Peyer's patch (tissue), 4 donors: ENCODE data around the gene REEP6. TPM values are rescaled to one million over a fixed set of nuclear protein-coding genes. Genes with fewer than 3 reads are reported as not detected.
"Not testable (repeated sequence)": the region's sequence is repeated elsewhere in the genome, so short reads cannot be mapped to it uniquely, and the experiment has no call there.

ENCODE experiments used
- DNase-seq, 3 donors: peaks; one replicate each; pipeline ENCODE4 v3.0.0-alpha.2; 2017 to 2019
- H3K27ac ChIP-seq, 4 donors: fragments of 200-600 bp; sonication (generic); one replicate each; pipeline ENCODE4 v1.5.1; 2016 to 2019
- H3K27me3 ChIP-seq, 2 donors: fragments of 200-600 bp; sonication (generic); one replicate each; pipeline ENCODE4 v1.5.1; 2019
- H3K36me3 ChIP-seq, 3 donors: fragments of 200-600 bp; sonication (generic); one replicate each; pipeline ENCODE4 v1.5.1; 2016 to 2019
- H3K4me1 ChIP-seq, 4 donors: fragments of 200-600 bp; sonication (generic); one replicate each; pipeline ENCODE4 v1.5.1; 2016 to 2019
- H3K4me3 ChIP-seq, 4 donors: fragments of 200-600 bp; sonication (generic); 1 replicate in 3 of 4; 2 replicates in 1 of 4; pipeline ENCODE4 v1.5.1; 2016 to 2019; ENCODE audit warnings: mild to moderate bottlenecking in 1 of 4
- H3K9me3 ChIP-seq, 4 donors: fragments of 200-600 bp; sonication (generic); one replicate each; pipeline ENCODE4 v1.5.1; 2016 to 2019; ENCODE audit warnings: mild to moderate bottlenecking in 1 of 4
- CTCF ChIP-seq, 6 experiments: fragments of 450-650 bp in 4 of 6; fragments of 200-600 bp in 2 of 6; sonication (generic) in 1 of 6; IDR thresholded peaks; one replicate each; pipeline ENCODE4 v1.5.1; 2017 to 2019; ENCODE audit warnings: antibody characterized with exemption in 6 of 6, mild to moderate bottlenecking in 3 of 6, moderate library complexity in 1 of 6
- POLR2A ChIP-seq, 2 donors: fragments of 450-650 bp; IDR thresholded peaks; one replicate each; pipeline ENCODE4 v1.5.1; 2017; ENCODE audit warnings: antibody characterized with exemption in 2 of 2, mild to moderate bottlenecking in 2 of 2, moderate library complexity in 2 of 2
- total RNA-seq, 4 donors: library from RNA; depleted of rRNA; stranded (reverse); fragments of >200 nt; gene quantifications; one replicate each; pipeline ENCODE4 v1.1.0, GENCODE V29; 2016

Gene REEP6
- total RNA-seq, 4 donors from 2014 or later = 7.4 to 167 (median 162) TPM

GRCh38 chr19:1514295-1514661, 23.3 kb downstream of the REEP6 start:
- H3K4me1 ChIP-seq = peaks cover 0 to 36% (median 7%) of the 10 kb centered on the region in 4 donors
- peaks cover 0 to 12% of the 10 kb centered on the region in 2 donors for H3K27me3 ChIP-seq
- no peak overlapping the region for H3K4me3 ChIP-seq

GRCh38 chr19:1514986-1515721, 24.2 kb downstream of the REEP6 start:
- peaks cover 0 to 32% (median 7%) of the 10 kb centered on the region in 4 donors for H3K4me1 ChIP-seq
- H3K4me3 ChIP-seq = no peak overlapping the region
- H3K27me3 ChIP-seq = peaks cover 0 to 12% of the 10 kb centered on the region in 2 donors
- no peaks in the 10 kb centered on the region for H3K36me3 ChIP-seq
- no peak overlapping the region for H3K27ac ChIP-seq
- no peak for TF ChIP-seq POLR2A (IDR thresholded peaks at IDR 0.05)
- no peak for TF ChIP-seq CTCF (IDR thresholded peaks at IDR 0.05)
- DNase-seq = no peak
- H3K9me3 ChIP-seq = no peaks in the 10 kb centered on the region

More at GRCh38 chr19:1514295-1514661, 23.3 kb downstream of the REEP6 start:
- TF ChIP-seq POLR2A (IDR thresholded peaks at IDR 0.05) (no peak), CTCF (IDR thresholded peaks at IDR 0.05) (no peak)
- H3K36me3 ChIP-seq = no peaks in the 10 kb centered on the region
- H3K27ac ChIP-seq = no peak overlapping the region
- H3K9me3 ChIP-seq = no peaks in the 10 kb centered on the region
- DNase-seq = no peak

- peaks cover 0 to 12% of the 10 kb centered on the region in 2 donors for H3K27me3 ChIP-seq
Observed at GRCh38 chr19:1516395-1516753, 25.4 kb downstream of the REEP6 start.

GRCh38 chr19:1518471-1518870, 27.5 kb downstream of the REEP6 start:
- no peaks in the 10 kb centered on the region for H3K9me3 ChIP-seq
- no peak overlapping the region for H3K4me3 ChIP-seq
- H3K27ac ChIP-seq = no peak overlapping the region
- TF ChIP-seq CTCF (IDR thresholded peaks at IDR 0.05) (no peak), POLR2A (IDR thresholded peaks at IDR 0.05) (no peak)
- no peaks in the 10 kb centered on the region for H3K36me3 ChIP-seq
- H3K27me3 ChIP-seq = peaks cover 0 to 14% of the 10 kb centered on the region in 2 donors
- peaks cover 0 to 5% (median 2%) of the 10 kb centered on the region in 4 donors for H3K4me1 ChIP-seq
- no peak for DNase-seq

More at GRCh38 chr19:1516395-1516753, 25.4 kb downstream of the REEP6 start:
- no peaks in the 10 kb centered on the region for H3K36me3 ChIP-seq
- H3K4me1 ChIP-seq = peaks cover 0 to 20% (median 7%) of the 10 kb centered on the region in 4 donors
- TF ChIP-seq POLR2A (IDR thresholded peaks at IDR 0.05) = no peak
- TF ChIP-seq CTCF (IDR thresholded peaks at IDR 0.05) = no peak
- H3K9me3 ChIP-seq = no peaks in the 10 kb centered on the region
- no peak overlapping the region for H3K4me3 ChIP-seq
- H3K27ac ChIP-seq = no peak overlapping the region
- DNase-seq = no peak

GRCh38 chr19:1519802-1520201, 28.8 kb downstream of the REEP6 start:
- peaks cover 0 to 17% of the 10 kb centered on the region in 2 donors for H3K27me3 ChIP-seq
- H3K9me3 ChIP-seq, H3K36me3 ChIP-seq, DNase-seq, H3K4me3 ChIP-seq, H3K4me1 ChIP-seq, H3K27ac ChIP-seq: not testable (repeated sequence)

- DNase-seq = no peak
- H3K27me3 ChIP-seq = peaks cover 0 to 22% of the 10 kb centered on the region in 2 donors
- peaks cover 0 to 7% (median 3%) of the 10 kb centered on the region in 4 donors for H3K4me1 ChIP-seq
- H3K36me3 ChIP-seq = no peaks in the 10 kb centered on the region
- H3K4me3 ChIP-seq = no peak overlapping the region
- H3K27ac ChIP-seq = no peak overlapping the region
- no peaks in the 10 kb centered on the region for H3K9me3 ChIP-seq
- TF ChIP-seq POLR2A (IDR thresholded peaks at IDR 0.05) (no peak), CTCF (IDR thresholded peaks at IDR 0.05) (no peak)
Observed at GRCh38 chr19:1520203-1520780, 29.3 kb downstream of the REEP6 start.
